Transverse colon (tissue), 4 donors: ENCODE data around the gene ATRN. TPM values are rescaled to one million over a fixed set of nuclear protein-coding genes. Genes with fewer than 3 reads are reported as not detected.

Experiments
- DNase-seq: peaks from one replicate; pipeline ENCODE4 v3.0.0-alpha.2; 2019
- H3K27ac ChIP-seq, 4 donors: fragments of 200-600 bp; sonication (generic); 2 replicates each; pipeline ENCODE4 v1.5.1; 2016 to 2018; ENCODE audit warnings: inconsistent platforms in 4 of 4
- H3K27me3 ChIP-seq: fragments of 200-600 bp; sonication (generic); 2 replicates; pipeline ENCODE4 v1.5.1; 2017; ENCODE audit warnings: inconsistent platforms
- H3K36me3 ChIP-seq, 4 donors: fragments of 200-600 bp; sonication (generic); 2 replicates each; pipeline ENCODE4 v1.5.1; 2017 to 2019; ENCODE audit warnings: inconsistent platforms in 4 of 4
- H3K4me1 ChIP-seq, 4 donors: fragments of 200-600 bp; sonication (generic); 2 replicates each; pipeline ENCODE4 v1.5.1; 2017 to 2020; ENCODE audit warnings: inconsistent platforms in 4 of 4
- H3K4me3 ChIP-seq, 4 donors: fragments of 200-600 bp; sonication (generic); 1 replicate in 1 of 4; 2 replicates in 3 of 4; pipeline versions ENCODE4 v1.5.1 to v1.6.1; 2017 to 2019; ENCODE audit warnings: inconsistent platforms in 4 of 4
- H3K9me3 ChIP-seq, 2 donors: fragments of 200-600 bp; sonication (generic); 2 replicates each; pipeline ENCODE4 v1.5.1; 2017 to 2019; ENCODE audit warnings: inconsistent platforms in 2 of 2
- EP300 ChIP-seq: sonication (generic); formaldehyde crosslinking; IDR thresholded peaks from one replicate; pipeline ENCODE4 v1.6.1; 2017; ENCODE audit warnings: antibody characterized with exemption, low read depth
- POLR2A ChIP-seq: fragments of 450-650 bp; IDR thresholded peaks from one replicate; pipeline ENCODE4 v1.6.1; 2016; ENCODE audit warnings: antibody characterized with exemption, mild to moderate bottlenecking, moderate library complexity
- POLR2AphosphoS5 ChIP-seq, 3 donors: sonication (generic); formaldehyde crosslinking; IDR thresholded peaks; one replicate each; pipeline ENCODE4 v1.6.1; 2016; ENCODE audit warnings: antibody characterized with exemption in 3 of 3
- whole genome bisulfite sequencing, 2 donors: methylation state at CpG; one replicate each; pipeline ENCODE4 v1.1.5; 2018; ENCODE audit warnings: low coverage in 1 of 2; 5-methylcytosine and 5-hydroxymethylcytosine counted together
- in situ Hi-C, 4 donors: fragments of 200-750 bp; cut with MboI; loops; one replicate each; pipeline versions ENCODE4 v1.15.0 to v1.15.1; 2017; ENCODE audit warnings: low sequenced_read_pairs in 3 of 4, low pct_ligation_motif_present in 1 of 4, low pct_unique_long_range_greater_than_20kb in 1 of 4
- intact Hi-C: fragments of 100-400 bp; cut with DNase I; formaldehyde crosslinking; loops from one replicate; pipeline ENCODE4 v1.15.1; 2023; ENCODE audit warnings: low total_unique reads
- total RNA-seq, 4 donors: library from RNA; depleted of rRNA; stranded (reverse); fragments of >200 nt; gene quantifications; one replicate each; pipeline ENCODE4 v1.1.0, GENCODE V29; 2016
- TF ChIP-seq, protein P1 (sequence below), 5 experiments: fragments of 200-600 bp in 3 of 5; fragments of 450-650 bp in 2 of 5; sonication (generic) in 3 of 5; IDR thresholded peaks; 1 replicate in 2 of 5; 2 replicates in 3 of 5; pipeline ENCODE4 v1.5.1; 2016 to 2017; ENCODE audit warnings: antibody characterized with exemption in 5 of 5, inconsistent platforms in 3 of 5, mild to moderate bottlenecking in 2 of 5, moderate library complexity in 1 of 5

ATRN gene
- total RNA-seq, 4 donors from 2014 or later, result 6.8 to 24.7 (median 15.9) TPM

DNA sequence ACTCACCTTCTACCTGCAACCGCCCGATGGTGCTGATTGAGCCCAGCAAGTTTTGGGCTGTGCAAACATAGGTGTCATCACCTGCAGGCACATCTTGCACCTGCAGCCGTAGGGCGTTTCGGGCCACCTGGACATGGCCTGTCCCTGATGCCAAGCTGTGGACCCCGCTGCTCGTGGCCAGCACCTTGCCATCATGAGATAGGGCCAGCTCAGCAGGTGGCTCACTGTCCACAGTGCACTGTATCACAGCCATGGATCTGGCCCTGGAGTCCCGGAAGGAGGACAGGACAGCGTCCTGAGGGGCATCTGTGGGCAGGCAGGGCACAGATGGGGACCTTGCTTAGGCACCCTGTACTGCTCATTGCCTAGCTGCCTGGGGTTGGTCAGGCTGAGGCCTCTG, 221.1 kb downstream of the ATRN start:
- no peak for DNase-seq
- no peaks in the 10 kb centered on the region for H3K9me3 ChIP-seq
- no peak for TF ChIP-seq POLR2A
- no peak for TF ChIP-seq POLR2AphosphoS5 (IDR thresholded peaks at IDR 0.05)
- TF ChIP-seq, protein P1, sequence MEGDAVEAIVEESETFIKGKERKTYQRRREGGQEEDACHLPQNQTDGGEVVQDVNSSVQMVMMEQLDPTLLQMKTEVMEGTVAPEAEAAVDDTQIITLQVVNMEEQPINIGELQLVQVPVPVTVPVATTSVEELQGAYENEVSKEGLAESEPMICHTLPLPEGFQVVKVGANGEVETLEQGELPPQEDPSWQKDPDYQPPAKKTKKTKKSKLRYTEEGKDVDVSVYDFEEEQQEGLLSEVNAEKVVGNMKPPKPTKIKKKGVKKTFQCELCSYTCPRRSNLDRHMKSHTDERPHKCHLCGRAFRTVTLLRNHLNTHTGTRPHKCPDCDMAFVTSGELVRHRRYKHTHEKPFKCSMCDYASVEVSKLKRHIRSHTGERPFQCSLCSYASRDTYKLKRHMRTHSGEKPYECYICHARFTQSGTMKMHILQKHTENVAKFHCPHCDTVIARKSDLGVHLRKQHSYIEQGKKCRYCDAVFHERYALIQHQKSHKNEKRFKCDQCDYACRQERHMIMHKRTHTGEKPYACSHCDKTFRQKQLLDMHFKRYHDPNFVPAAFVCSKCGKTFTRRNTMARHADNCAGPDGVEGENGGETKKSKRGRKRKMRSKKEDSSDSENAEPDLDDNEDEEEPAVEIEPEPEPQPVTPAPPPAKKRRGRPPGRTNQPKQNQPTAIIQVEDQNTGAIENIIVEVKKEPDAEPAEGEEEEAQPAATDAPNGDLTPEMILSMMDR (IDR thresholded peaks at IDR 0.05), result no peak
- no peak for TF ChIP-seq EP300
- H3K27me3 ChIP-seq, result no peaks in the 10 kb centered on the region
- 85% methylated on average over 9 of the region's 9 CpGs; no CpG with 5 or more reads in 1 of the 2 donors for WGBS, 2 donors
- in situ Hi-C loops, result loop anchor here in 1 of 4 donors (25.0 kb wide), 1 partner anchor 395 kb away; no protein-coding TSS in a partner anchor
- no peaks in the 10 kb centered on the region for H3K36me3 ChIP-seq
- no peak overlapping the region for H3K4me3 ChIP-seq
- peaks cover 6 to 7% (median 7%) of the 10 kb centered on the region in 4 donors for H3K4me1 ChIP-seq
- H3K27ac ChIP-seq, result no peak overlapping the region
- intact Hi-C loops, result no loop called here

- TF ChIP-seq POLR2A (no peak), EP300 (no peak), POLR2AphosphoS5 (IDR thresholded peaks at IDR 0.05) (no peak)
- TF ChIP-seq, protein P1 (IDR thresholded peaks at IDR 0.05), result no peak
- intact Hi-C loops, result no loop called here
- Histone ChIP-seq H3K4me1 (no peaks in the 10 kb centered on the region), H3K4me3 (no peak overlapping the region), H3K27me3 (no peaks in the 10 kb centered on the region), H3K9me3 (no peaks in the 10 kb centered on the region), H3K36me3 (no peaks in the 10 kb centered on the region), H3K27ac (no peak overlapping the region)
- DNase-seq, result no peak
- 88% methylated on average over 15 of the region's 23 CpGs; no CpG with 5 or more reads in 1 of the 2 donors for WGBS, 2 donors
- in situ Hi-C loops, result loop anchor here in 1 of 4 donors (25.0 kb wide), 1 partner anchor 395 kb away; no protein-coding TSS in a partner anchor
Measured at GRCh38 chr20:3692706-3693294, 222.0 kb downstream of the ATRN start.

GRCh38 chr20:3693376-3693775, 222.6 kb downstream of the ATRN start:
- 85% methylated on average over 13 of the region's 13 CpGs; no CpG with 5 or more reads in 1 of the 2 donors for WGBS, 2 donors
- no peak for TF ChIP-seq POLR2A
- no peak for TF ChIP-seq EP300
- TF ChIP-seq, protein P1 (IDR thresholded peaks at IDR 0.05), result no peak
- TF ChIP-seq POLR2AphosphoS5 (IDR thresholded peaks at IDR 0.05), result no peak
- no peak overlapping the region for H3K4me3 ChIP-seq
- no peak overlapping the region for H3K27ac ChIP-seq
- no peaks in the 10 kb centered on the region for H3K4me1 ChIP-seq
- intact Hi-C loops, result no loop called here
- no peaks in the 10 kb centered on the region for H3K27me3 ChIP-seq
- DNase-seq, result no peak
- in situ Hi-C loops, result loop anchor here in 1 of 4 donors (25.0 kb wide), 1 partner anchor 394 kb away; no protein-coding TSS in a partner anchor
- H3K9me3 ChIP-seq, result no peaks in the 10 kb centered on the region
- H3K36me3 ChIP-seq, result no peaks in the 10 kb centered on the region

- no peak overlapping the region for H3K27ac ChIP-seq
- TF ChIP-seq POLR2AphosphoS5 (IDR thresholded peaks at IDR 0.05), result no peak
- no peaks in the 10 kb centered on the region for H3K36me3 ChIP-seq
- in situ Hi-C loops, result loop anchor here in 1 of 4 donors (25.0 kb wide), 1 partner anchor 392 kb away; no protein-coding TSS in a partner anchor
- intact Hi-C loops, result no loop called here
- no peaks in the 10 kb centered on the region for H3K4me1 ChIP-seq
- no peak overlapping the region for H3K4me3 ChIP-seq
- DNase-seq, result no peak
- H3K9me3 ChIP-seq, result no peaks in the 10 kb centered on the region
- H3K27me3 ChIP-seq, result no peaks in the 10 kb centered on the region
- 93% methylated on average over 5 of the region's 5 CpGs; no CpG with 5 or more reads in 1 of the 2 donors for WGBS, 2 donors
Measured at GRCh38 chr20:3694864-3695263, 224.0 kb downstream of the ATRN start.
